GM12892 (cell line): ENCODE measurements around the gene TMEM255A.

Source experiments
- POLR2A ChIP-seq: IDR thresholded peaks from 2 replicates; pipeline ENCODE4 v1.6.1; 2011; ENCODE audit warnings: low read depth, low read length, control low read depth
- POLR2AphosphoS5 ChIP-seq: IDR thresholded peaks from 2 replicates; pipeline ENCODE4 v1.6.1; 2011; ENCODE audit warnings: low read depth, low read length, control low read depth

DNA sequence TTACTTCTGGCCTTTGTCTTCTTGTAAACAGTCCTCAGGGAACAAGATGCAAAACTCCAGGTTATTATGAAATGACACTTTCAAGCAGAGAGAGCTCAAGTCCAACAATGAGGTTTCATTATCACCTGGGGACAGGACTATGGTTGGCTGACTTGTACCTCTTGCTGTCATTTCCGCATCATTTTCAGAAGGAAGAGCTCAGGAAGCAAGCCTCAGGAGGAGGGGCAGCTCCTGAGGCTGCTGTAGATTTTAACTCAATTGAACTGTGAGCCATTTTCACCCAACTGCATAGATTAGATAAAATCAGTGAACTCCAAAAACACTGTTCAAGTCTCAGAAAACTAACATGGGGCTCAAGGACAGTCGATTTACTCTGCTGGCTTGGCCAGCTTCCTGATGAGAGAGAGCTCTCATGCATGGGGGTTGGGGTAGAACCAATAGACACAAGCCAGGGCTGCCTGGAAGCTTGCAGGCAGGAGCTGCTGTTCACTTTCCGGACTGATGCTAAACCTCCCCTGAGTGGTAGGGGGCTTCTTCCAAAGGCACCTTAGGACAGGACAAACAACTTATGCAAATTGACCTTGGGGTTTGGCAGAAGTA, 23.6 kb downstream of the TMEM255A start:
- TF ChIP-seq POLR2A = no peak
- TF ChIP-seq POLR2AphosphoS5 = no peak
